NT2/D1 (cell line): Measurements from ENCODE around the gene NDUFC1.

Experiments used
- YY1 ChIP-seq: IDR thresholded peaks from 2 replicates; pipeline ENCODE4 v1.6.1; 2011; ENCODE audit not compliant: insufficient read length, insufficient read depth
- ZNF274 ChIP-seq: IDR thresholded peaks from 2 replicates; pipeline ENCODE4 v1.6.1; 2011; ENCODE audit warnings: mild to moderate bottlenecking, low read depth, low read length

DNA sequence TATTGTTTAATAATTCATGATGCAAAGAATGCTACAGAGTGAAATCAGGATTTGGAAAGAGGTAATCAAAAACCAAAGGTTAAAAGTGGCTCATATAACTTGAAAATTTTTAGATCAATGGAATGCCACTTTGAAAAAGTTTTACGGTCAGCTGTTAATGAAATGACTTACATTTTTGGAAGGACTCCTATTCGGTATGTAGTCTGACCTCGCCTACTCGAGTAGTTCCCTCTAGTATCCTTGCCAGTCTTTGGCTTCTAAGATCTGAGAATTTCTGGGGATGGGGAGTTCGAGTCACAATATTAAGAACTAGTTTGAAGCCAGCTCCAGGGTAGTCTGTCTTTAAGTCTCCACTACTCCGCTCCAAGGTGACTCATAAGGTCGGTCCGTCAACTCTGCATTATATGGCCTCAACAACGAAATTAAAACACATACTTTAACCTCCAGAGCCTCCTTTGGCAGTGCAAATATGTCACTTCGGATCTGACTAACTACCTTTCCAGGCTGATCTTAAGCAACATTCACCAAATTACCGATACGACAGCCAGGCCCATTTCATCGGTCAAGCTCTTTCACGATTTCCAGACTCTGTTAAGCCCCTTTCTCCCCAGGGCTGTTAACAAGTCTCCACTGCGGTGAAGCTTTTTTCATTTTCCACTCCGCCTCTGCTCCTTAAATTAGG is 1.7 kb downstream of the NDUFC1 start:
- TF ChIP-seq YY1, result no peak
- no peak for TF ChIP-seq ZNF274
